Activated T-cell treated with anti-CD3 and anti-CD28 coated beads for 48 hours (primary cell): ENCODE measurements around the gene KIAA1755.
"Not testable (repeated sequence)": the region's sequence is repeated elsewhere in the genome, so short reads cannot be mapped to it uniquely, and the experiment has no call there.

Source experiments
- DNase-seq: peaks from one replicate; pipeline ENCODE4 v3.0.0-alpha.2; 2020; ENCODE audit warnings: low read depth

The KIAA1755 gene

DNA sequence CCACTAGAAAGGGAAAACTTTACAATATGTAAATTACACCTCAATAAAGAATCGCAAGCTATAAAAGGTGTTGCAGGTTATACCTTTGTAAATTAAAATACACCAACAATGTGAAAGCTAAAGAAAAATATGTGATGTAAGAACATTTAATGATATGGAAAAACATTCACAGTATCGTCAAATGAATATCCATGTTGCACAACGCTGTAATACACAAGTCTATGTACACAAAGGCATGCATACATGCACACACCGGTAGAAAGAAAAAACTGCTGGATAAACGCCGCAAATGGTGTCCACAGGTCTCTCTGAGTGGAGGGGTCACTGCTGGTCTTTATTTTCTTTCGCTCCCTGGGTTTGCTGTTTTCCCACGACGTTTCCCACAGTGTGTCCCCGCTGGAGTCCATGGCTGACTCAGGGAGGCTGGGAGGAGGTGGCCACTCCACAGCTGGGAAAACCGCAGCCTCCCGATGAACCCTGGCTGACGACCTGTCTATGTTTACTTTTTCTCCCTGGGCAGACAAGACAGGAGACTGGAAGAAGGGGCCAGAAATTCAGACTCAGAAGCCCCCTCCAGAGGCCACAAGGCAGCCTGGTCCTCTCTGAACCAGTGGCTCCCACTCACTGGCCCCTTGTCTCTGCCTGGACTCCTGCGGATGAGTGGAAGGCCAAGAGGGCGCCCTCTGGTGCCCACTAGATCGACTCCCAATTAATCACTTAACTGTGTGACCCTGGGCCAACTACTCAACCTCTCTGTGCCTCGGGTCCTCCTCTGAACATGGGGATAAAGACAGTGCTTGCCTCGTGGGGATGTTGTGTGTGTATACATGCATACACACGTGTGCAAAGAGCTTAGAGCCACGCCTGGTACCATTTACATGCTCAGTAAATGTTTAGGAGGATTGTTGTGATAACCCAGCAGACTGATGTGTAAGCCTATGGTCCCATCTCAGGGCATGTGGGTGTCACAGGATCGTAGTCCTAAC is 30.6 kb upstream of the KIAA1755 start:
- no peak for DNase-seq

- DNase-seq = no peak
These were observed 26.3 kb upstream of the KIAA1755 start for GRCh38 chr20:38286586-38287531.

GRCh38 chr20:38284893-38285444 is 24.4 kb upstream of the KIAA1755 start:
- DNase-seq = no peak

DNA sequence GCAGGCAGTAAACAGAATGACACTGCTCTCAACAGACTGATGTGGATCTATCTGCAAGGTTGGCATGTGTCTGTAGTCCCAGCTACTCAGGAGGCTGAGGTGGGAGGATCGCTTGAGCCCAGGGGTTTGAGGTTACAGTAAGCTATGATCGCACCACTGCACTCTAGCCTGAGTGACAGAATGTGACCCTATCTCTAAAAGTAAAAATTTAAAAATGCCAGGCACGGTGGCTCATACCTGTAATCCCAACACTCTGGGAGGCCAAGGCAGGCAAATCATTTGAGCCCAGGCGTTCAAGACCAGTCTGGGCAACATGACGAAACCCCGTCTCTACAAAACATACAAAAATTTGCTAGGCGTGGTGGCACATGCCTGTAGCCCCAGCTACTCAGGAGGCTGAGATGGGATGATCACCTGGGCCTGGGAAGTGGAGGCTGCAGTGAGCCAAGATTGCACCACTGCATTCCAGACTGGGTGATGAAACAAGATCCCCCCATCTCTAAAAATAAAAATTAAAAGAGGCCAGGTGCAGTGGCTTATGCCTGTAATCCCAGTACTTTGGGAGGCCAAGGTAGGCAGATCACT is 23.6 kb upstream of the KIAA1755 start:
- not testable (repeated sequence) for DNase-seq

DNA sequence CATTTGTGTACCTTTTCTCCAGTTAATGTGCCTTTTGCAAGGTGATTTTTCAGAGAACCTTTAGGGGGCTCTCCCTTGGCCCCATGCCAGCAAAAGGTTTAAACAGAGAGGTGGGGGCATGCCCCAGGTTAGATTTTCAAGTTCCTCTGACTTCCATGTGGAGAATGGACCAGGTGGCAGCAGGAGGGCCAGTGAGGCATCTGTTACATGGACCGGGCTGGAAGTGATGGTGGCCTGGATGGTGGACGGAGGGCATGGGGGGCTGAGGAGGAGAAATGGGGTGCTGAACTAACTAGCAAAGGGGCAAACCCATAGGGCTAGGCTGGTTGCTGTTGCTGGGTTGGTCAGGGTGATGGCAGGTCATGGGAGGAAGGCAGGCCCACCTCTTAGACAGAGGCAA is 22.7 kb upstream of the KIAA1755 start:
- no peak for DNase-seq

GRCh38 chr20:38281176-38281915 is 20.8 kb upstream of the KIAA1755 start:
- DNase-seq = not testable (repeated sequence)

- no peak for DNase-seq
These were observed 18.2 kb upstream of the KIAA1755 start for GRCh38 chr20:38278763-38279162.

GRCh38 chr20:38278131-38278530 is 17.6 kb upstream of the KIAA1755 start:
- DNase-seq = no peak

GRCh38 chr20:38277691-38278090 is 17.2 kb upstream of the KIAA1755 start:
- DNase-seq = no peak

GRCh38 chr20:38277285-38277684 is 16.8 kb upstream of the KIAA1755 start:
- DNase-seq = no peak

GRCh38 chr20:38275815-38276550 is 15.4 kb upstream of the KIAA1755 start:
- DNase-seq = no peak

- DNase-seq = no peak
These were observed 12.4 kb upstream of the KIAA1755 start for GRCh38 chr20:38272961-38273360.

- DNase-seq = no peak
These were observed 11.9 kb upstream of the KIAA1755 start for GRCh38 chr20:38272398-38272797.

DNA sequence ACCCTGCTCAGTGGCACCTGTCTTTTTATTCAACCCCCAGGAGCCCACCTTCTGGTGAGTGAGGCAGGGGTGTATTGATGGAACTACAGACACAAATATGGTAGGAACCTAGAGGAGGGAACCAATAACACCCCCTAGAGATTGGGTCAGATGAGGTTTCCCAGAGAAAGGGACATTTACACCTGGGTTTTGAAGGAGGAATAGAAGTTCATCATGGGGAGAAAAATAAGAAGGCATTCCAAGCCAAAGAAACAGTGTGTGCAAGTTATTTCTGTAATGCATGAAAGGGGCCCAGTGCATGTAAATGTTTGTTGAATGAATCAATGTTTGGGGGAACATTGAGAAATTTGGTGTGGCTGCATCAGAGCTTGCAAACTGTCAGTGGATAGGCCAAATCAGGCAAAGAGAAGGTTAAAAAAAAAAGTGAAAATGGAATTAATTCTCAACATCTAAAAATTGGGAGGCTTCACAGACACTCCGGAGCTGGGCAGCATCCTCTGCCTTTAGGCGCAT is 11.1 kb upstream of the KIAA1755 start:
- DNase-seq = no peak

- no peak for DNase-seq
These were observed 10.5 kb upstream of the KIAA1755 start for GRCh38 chr20:38270869-38271605.

DNA sequence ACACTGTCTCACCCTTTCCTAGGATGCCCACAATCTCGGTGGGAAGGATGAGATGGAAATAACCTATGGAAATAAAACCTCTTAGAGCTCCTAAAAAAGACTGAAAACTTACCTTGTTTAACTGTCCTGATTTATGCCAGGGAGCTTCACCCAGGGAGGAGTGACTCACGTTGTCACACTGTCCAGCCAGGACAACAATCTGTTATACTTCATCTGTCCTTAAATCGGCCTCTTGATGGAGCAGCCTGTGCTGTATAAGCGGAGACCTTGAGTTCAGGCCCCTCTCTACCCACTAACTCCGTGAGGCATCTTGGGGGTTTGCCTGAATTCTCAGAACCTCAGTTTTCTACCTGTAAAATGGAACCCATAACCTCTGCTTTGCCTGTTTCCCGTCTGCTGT is 9.2 kb upstream of the KIAA1755 start:
- DNase-seq = no peak

GRCh38 chr20:38269040-38269439 is 8.5 kb upstream of the KIAA1755 start:
- no peak for DNase-seq

DNA sequence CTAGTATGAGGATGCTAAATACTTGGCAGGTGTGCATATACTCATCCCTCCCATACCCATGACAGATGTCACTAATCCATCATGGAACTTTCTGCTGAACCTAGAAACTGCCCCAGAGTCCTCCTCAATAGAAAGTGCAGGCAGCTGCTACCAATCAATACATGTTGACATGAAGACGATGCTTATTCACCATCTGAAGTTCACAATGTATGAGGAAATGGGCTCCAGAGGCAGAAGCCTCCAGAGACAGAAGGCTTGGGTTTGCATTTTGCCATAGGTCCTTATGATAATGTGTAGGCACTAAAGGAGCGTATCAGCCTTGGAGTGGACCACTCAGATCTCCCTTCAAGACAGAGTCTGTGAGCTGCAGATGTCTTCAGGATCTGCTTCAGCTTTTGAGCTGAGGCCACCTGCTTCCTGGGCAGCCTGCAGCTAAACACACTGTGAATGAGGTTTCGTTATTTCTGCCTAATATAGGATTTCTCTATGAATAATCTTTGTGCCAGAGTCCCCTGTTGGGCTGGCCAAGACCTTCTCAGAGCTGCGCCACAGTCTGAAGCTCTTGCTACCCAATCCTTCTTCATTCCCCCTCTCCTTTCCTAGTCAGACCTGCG is 7.5 kb upstream of the KIAA1755 start:
- no peak for DNase-seq

DNA sequence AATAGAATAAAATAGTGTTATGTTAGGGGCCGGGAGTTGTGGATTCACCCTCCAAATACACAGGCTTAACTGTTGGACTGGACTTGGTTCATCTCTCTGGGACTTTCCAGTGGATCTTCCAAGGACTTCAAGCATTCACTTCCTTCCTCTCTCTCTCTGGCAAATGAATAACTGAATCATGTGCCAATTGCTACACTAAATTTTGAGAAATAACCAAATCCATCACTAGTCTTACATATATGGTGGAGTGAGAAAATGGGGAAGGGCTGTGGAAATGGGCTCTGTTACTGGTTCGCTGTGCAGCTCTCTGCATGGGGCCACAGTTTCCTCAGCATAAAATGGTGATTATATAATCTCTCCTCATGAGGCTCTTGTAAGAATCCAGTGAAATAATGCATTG is 6.8 kb upstream of the KIAA1755 start:
- DNase-seq = no peak
